ENCODE data around the gene KRT31. TPM values are rescaled to one million over a fixed set of nuclear protein-coding genes. Genes with fewer than 3 reads are reported as not detected.

Gene KRT31
- total and polyA plus RNA-seq, 2 of the 8 experiments (the other 6 are each of a cell fraction or from before 2014, with no cell fraction given), result not detected

GRCh38 chr17:41419716-41420115 lies 22.3 kb upstream of the KRT31 start (continued):
- no peak for TF ChIP-seq JUN (IDR thresholded peaks at IDR 0.05; ENCODE audit: low read depth, low read length)
- no peak for TF ChIP-seq SAP30 (IDR thresholded peaks at IDR 0.05; ENCODE audit: insufficient read depth, insufficient replicate concordance, low read length)
- no peak for TF ChIP-seq TBP (IDR thresholded peaks at IDR 0.05; ENCODE audit: low read depth, low read length)
- no peak for TF ChIP-seq GTF2F1 (IDR thresholded peaks at IDR 0.05; ENCODE audit: borderline replicate concordance, low read depth, low read length)
